GM21367 (cell line): ENCODE data around the gene PHLPP2.
A peak's percentile ranks its signal among the peaks of the same experiment; 100 is the strongest.
"Not testable (repeated sequence)": the region's sequence is repeated elsewhere in the genome, so short reads cannot be mapped to it uniquely, and the experiment has no call there.

Experiments
- ATAC-seq: cut with Tn5 transposase; IDR thresholded peaks from one replicate; pipeline ENCODE4 v1.9.1; 2021; ENCODE audit not compliant: unreplicated experiment

The PHLPP2 gene

GRCh38 chr16:71625113-71625850 is 99.2 kb downstream of the PHLPP2 start:
- ATAC-seq, result no peak

DNA sequence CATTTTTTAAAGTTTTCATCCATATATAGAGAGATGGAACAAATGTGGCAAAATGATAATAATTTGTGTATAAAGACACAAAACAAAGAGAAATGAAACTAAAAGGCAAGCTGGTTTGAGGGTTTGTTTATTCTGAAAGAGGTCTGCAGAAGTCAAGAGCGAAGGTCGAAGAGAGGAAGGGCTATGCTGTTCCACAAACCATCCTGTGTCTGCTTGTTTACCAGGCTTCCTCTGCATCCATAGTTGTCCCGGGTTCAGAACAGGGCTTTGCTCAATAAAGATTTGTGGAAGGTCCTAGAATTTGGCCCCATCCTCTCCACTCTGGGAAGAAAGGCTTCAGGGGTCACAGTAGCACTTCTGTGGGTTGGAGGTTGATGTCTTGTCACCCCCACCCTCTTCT is 100.9 kb downstream of the PHLPP2 start:
- ATAC-seq, result no peak

GRCh38 chr16:71622088-71622487 is 102.4 kb downstream of the PHLPP2 start:
- ATAC-seq, result no peak

GRCh38 chr16:71618429-71618828 is 106.1 kb downstream of the PHLPP2 start:
- ATAC-seq, result no peak

DNA sequence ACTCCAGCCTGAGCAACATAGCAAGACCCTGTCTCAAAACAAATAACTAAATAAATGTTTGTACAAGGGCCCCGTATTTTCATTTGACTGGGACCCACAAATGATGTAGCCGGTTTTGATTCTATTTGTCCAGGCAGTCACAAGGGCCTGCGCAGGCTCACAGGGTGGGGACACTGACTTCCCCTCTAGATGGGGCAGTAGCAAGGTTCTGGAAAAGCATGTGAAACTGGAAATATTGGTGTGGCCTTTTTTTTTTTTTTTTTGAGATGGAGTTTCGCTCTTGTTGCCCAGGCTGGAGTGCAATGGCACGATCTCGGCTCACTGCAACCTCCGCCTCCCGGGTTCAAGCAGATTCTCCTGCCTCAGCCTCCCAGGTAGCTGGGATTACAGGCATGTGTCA is 109.5 kb downstream of the PHLPP2 start:
- ATAC-seq, result not testable (repeated sequence)

DNA sequence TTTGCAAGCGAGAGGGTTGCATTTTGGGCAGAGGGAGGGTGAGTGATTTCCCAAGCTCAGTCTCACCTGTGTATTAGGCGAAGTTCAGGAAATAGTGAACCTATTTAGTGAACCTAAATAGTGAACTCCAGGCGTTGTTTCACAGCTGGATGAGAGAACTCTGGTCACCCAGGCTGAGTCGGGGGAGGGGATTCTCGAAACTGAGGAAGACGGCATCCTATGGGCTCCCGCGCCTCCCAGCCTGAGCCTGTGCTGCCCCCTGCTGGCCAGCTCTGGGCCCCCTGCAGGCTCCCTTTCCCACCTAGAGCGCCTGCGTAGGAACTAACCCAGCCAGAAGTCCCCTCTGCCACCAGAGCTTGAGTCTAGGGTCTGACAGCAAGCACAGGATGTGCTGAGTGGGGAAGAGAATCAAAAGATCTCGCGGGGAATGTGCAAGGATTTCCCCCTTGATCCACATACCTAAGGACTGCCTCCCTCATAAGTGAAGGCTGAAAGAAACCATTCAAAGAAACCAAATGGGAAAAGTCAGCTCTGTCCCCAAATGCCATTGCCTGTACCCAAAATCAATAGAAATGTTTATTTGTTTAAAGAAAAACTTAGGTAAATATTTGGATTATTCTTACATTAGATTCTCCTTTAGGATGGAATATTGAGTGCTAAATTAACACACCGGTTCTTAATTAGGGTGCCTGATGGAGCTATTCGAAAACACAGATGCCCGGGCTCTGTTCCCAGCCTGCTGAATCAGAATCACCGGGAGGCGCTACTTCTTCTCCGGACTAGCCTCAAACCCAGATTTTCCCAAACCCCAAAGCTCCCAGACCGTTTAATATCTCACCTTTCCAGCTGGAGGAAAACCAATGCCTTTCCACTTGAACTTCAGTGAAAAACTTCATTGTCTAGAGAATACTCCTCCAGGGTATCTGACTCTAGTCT is 113.3 kb downstream of the PHLPP2 start:
- ATAC-seq, result peak; percentile 52

- no peak for ATAC-seq
Measured at GRCh38 chr16:71610447-71610846, 114.1 kb downstream of the PHLPP2 start.

GRCh38 chr16:71609066-71609465 is 115.4 kb downstream of the PHLPP2 start:
- ATAC-seq, result no peak

DNA sequence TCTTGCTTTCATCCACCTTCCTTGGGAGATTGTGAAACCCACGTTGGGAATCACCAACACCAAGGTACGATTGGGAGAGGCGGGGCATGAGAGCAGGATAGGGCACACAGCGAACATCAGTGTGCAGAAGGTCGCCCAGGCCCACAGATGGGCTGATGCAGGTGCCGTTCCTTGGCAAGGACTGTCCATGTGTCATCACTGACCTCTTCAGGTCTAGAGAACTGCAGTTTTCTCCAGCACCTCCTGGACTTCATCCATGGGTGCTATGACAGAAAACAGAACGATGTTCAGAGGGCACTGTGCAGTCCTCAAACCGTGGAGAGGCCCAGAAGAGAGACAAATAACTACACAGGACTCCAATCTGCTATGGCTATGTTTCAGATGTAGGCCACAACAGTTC is 123.7 kb downstream of the PHLPP2 start:
- ATAC-seq, result no peak

DNA sequence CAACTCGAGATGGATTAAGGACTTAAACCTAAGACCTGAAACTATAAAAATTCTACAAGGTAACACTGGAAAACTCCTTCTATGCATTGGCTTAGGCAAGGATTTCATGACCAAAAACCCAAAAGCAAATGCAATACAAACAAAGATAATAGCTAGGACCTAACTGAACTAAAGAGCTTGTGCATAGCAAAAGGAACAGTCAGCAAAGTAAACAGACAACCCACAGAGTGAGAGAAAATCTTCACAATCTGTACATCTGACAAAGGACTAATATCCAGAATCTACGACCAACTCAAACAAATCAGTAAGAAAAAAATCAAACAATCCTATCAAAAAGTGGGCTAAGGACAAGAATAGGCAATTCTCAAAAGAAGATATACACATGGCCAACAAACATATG is 126.1 kb downstream of the PHLPP2 start:
- ATAC-seq, result not testable (repeated sequence)

DNA sequence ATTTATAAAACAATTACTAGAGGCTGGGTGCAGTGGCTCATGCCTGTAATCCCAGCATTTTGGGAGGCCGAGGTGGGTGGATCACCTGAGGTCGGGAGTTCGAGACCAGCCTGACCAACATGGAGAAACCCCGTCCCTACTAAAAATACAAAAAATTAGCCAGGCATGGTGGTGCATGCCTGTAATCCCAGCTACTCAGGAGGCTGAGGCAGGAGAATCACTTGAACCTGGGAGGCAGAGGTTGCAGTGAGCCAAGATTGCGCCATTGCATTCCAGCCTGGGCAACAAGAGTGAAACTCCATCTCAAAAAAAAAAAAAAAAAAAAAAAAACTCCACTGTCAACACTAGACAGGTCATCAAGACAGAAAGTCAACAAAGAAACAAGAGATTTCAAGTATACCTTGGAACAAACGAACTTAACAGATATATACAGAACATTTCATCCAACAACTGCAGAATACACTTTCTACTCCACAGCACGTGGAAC is 129.1 kb downstream of the PHLPP2 start:
- ATAC-seq, result not testable (repeated sequence)
